HG03159 (cell line): Measurements from ENCODE around the gene THSD8.
"Not testable (repeated sequence)": the region's sequence is repeated elsewhere in the genome, so short reads cannot be mapped to it uniquely, and the experiment has no call there.

Experiments
- ATAC-seq: cut with Tn5 transposase; IDR thresholded peaks from one replicate; pipeline ENCODE4 v1.9.1; 2021; ENCODE audit warnings: mild to moderate bottlenecking, moderate library complexity; ENCODE audit not compliant: unreplicated experiment

Gene THSD8

DNA sequence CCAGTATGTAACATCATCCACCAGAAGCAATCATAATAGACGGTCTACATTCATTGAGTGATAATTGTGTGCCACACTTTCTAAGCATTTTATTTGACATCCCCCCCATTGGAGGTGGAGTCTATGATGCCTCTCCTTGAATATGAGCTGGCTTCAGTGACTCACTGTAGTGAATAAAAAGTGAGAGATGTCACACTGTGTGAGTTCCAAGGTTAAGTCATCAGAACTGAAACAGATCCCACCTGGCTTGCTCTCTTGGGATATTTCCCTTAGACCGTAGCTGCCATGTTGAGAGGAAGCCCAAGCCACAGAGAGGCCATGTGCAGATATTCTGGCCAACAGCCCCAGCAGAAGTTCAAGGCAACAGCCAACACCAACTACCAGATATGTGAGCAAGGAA lies 19.9 kb downstream of the THSD8 start:
- no peak for ATAC-seq

DNA sequence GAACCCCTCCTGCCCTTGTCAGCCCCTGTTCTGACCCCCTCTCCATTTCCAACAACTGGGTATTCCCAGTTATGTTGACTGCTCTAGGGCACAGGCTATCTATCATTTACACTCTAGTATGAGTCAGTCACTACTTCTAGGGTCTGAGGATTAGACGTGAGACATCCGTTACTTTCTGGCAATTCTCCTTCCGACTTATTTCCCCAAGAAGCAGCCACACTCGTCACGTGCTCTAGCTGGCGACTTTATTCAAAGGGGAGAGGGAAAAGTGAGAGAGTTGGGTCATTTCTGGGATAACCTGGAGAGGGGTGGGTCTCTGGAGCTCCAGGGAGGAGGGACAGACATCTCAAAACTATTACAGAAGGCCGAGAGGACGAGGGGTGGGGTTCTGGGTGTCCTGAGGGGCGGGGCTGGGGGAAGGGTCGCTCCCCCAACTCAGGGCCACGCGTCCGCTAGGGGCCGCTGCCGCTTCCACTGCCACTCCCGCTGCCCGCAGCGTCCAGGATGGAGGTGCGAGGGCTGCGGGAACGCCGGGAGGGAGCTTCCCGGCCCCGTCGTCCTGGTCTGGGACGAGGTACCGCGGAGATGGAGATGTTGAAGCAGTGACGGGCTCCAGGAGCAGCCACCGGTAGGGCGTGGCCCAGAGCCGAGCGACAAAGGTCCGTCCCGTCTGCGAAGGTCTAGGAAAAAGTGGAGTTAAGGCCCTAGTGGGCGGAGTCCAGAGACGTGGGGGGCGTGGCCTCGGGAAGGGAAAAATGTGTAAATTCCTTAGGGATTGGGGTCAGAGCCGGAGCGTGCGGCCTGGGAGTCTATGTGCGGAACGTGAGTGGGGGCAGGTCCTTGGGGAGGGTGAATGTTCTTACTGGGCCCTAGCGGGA lies 23.6 kb downstream of the THSD8 start:
- ATAC-seq, result no peak

DNA sequence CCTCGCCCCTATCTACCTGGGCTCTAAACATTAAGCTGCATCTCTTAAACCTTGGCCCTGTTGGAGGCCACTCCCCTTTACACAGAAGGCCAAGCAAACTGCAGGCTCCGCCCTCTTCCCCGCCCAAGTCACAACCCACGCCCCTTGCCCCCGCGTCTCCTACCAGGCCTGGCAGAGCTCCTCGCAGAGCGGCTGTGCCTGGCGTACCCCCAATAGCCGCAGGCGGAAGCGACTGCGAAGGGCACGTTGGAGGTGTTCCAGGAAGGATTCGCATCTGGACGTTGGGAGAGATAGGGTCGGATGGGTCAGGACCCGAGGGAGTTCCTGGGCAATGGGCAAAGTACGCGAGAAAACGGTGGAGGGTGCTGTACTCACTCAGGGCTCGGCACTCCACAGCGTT lies 26.6 kb downstream of the THSD8 start:
- ATAC-seq, result no peak

DNA sequence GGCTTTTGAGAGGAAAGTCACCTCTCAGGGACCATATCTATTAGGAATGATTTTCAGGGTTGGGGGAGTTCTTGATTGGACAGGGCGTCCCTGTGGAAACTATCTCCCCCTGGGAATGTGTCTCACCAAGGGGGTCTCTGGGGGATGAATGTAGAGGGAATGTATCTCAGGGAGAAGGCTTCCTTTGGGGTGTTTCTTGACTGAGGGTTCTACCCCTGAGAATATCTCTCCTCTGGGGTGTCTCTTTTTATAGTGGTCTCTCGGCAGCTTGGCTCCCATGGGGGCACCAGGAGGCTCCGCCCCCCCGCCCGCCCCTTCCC lies 31.5 kb downstream of the THSD8 start:
- no peak for ATAC-seq

DNA sequence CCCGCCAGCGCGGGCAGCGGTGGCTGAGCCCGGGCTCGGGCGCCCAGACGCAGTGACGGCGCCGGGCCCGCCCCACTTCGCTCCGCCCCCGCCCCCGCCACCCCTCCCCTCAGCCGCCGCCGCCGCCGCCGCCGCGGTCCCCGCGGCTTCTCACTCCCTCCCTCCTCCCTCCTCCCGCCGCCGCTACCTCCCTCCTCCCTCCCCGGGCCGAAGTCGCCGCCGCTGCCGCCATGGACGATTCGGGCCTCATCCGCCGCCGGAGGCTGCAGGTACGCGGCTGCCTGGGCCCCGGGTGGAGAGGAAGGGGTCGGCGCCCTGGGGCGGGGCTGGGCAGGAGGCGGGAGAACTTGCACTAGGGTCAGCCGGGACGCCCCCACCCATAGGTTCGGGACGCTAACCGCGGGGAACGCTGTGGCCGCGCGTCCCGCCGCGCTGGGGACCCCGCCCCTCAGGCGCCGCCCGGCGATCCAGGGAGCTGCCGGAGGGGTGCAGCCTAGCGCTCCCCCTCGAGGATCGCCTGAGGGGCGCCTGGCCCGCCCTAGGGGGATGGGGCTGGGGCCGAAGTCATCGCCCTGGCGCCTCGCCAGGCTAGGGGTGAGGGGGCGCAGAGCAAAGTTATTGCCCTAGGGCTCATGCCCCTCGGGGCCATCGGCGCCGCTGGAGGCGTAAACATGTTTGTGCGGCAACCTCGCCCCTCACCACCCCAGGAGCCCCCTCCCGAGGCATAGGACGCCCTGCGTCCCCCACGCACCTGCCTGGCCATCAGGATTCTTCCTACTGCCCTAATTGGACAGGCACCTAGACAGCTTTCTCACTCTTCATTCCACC lies 32.1 kb downstream of the THSD8 start:
- no peak for ATAC-seq

DNA sequence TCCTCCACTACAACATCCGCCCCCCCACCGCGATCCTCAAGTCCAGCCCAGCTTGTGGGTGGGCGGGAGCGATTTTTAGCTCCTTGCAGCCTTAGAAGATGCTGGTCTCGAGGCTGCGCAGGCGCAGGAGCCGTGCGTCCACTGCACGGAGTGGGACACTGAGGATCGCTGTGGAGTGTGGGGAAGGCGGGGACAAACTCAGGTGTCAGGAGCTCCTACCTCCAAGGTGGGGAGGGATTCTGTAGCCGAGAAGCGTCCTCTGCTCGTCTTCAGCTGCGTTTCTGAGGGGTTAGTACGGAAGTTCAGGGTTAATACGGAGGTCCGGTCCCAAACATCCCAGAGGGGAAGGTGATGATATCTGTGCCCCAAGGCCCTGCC lies 32.7 kb downstream of the THSD8 start, which contains the start of gene RTBDN:
RTBDN (minus strand) TSS at position 14 of the 378 bp plus-strand sequence. CDS start 4,600 bp downstream, outside the sequence.
- no peak for ATAC-seq

DNA sequence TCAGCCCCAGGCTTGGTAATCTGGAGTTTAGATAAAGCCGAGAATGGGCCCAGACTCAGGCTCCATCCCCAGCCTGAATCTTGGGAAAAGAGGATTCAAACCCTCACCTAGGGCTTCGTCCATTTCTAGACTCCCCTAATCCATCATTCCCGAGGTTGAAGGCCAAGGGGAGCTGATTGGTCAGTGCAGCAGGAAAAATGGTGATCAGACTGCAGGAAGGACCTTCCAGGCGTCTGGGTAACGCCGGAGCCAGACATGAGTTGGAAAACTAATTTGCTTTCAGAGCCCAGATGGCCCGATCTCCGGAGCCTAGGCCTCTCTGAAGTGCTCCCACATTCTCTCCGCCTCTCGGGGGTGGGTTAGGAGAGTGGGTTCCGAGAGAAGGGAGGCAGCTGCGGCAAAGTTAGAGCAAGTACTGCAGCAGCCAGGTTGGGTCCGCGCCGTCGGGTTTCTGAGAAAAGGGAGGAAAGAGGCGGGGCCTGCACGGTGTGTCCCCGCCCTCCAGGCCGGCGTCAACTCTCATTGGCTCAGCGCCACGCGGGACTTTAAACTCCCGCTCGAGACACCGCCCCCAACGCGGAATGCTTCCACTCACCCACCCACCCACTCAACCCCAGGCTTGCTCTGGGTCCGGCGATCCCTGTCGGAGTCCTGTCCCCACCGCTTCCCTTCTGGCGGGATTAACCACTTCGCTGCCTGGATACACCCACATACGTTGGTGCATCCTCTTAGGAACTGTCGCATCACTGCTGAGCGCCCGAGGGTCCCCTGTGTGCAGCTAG lies 33.3 kb downstream of the THSD8 start:
- ATAC-seq, result no peak

DNA sequence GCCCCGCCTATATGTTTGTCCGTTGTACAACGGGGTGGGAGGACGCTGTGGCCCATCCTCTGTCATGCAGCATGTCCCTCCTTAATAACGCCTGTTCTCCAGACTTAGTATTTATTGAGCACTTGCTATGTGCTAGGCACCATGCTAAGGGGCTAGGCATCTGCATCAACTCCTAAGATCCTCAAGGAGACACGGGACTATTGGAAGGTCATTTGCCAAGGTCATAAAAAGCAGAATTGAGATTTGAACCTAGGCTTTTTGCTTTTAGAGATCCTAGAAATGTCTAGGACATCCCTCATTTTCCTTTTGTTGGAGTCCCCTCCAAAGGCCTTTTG lies 34.6 kb downstream of the THSD8 start:
- ATAC-seq, result no peak

DNA sequence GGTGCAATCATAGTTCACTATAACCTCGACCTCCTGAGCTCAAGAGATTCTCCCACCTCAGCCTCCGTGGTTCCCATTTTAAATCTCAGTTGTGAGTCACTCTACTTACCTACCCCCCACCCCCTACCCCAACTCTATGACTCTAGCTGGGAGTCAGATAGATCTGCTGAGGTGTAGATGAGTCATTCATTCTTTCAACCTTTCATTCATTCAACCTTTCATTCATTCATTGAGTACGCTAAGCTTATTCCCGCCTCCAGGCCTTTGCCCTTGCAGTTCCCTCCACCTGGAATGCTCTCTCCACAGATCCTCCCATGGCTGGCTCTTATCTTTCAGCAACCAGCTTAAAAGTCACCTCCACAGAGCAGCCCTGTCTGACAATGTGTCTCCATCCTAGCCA lies 35.4 kb downstream of the THSD8 start:
- no peak for ATAC-seq

DNA sequence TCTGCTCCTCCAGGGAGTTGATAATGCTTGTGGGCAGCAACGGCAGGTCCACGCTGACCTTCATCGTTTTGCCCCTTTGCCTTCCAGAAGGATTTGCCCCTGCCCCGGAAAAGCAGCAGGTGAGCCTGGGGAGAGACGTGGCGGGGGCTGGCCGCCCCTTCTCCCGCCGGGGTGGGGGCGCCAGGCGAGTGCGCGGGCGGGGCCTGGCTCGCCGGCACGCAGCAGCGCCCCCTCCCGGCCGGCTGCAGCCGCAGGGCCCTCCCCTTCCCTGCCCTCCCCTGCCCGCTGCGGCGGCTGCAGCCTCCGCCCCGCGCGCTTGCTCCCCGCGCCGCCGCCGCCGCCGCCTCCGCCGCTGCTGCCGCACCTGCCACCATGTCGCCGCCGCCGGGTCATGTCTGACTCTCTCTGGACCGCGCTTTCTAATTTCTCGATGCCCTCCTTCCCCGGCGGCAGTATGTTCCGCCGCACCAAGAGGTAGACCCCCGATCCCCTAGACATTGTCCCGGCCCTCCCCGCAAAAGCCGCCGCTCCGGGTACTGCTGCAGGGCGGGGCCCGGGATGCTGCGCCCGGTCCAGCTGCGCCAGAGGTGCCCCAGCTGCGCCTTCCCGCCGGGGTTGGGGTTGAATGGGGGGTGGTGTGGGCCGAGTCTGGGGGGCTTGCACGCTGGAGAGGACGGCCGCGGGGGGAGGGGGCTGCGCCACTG lies 36.5 kb downstream of the THSD8 start, which contains the start of gene MAST1:
MAST1 (plus strand) TSS at position 334 of the 704 bp plus-strand sequence; CDS start at position 392, 58 bp downstream.
- ATAC-seq, result no peak

DNA sequence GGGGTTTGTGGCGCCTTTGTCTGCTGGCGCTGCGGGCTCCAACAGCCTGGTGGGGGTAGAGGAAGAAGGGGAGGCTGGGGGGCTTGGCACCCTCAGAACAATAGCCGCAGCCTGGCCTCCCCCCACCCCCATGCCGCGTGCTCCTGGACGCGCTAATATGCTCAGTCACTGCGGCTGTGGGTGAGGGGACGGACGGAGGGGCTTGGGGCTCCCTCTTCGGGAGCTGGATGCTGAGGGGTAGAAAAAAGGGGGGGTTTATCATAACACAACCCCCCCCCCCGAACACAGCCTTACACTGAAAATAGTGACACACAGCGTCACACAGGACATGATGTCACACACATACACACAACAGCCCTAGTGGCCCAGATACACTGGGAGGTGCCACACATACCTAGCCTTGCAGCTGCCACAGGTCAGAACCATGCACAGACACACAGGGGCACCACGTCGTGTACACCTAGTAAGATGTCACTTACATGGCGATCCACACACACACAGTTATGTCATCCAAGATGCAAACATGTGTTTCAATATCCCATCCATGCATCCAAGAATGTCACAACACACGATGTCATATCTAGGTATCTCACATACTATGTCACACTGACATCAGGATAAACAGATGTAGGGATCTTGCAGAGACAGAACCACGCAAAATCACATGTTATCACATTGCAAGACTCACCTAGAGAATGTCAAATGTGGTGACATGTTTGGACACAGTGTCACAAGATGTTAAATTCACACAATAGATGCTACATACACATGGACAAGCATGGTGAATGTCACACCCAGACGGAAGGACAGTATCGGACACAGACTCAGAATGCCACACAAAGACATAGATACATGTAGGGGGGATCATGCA lies 37.3 kb downstream of the THSD8 start:
- no peak for ATAC-seq

DNA sequence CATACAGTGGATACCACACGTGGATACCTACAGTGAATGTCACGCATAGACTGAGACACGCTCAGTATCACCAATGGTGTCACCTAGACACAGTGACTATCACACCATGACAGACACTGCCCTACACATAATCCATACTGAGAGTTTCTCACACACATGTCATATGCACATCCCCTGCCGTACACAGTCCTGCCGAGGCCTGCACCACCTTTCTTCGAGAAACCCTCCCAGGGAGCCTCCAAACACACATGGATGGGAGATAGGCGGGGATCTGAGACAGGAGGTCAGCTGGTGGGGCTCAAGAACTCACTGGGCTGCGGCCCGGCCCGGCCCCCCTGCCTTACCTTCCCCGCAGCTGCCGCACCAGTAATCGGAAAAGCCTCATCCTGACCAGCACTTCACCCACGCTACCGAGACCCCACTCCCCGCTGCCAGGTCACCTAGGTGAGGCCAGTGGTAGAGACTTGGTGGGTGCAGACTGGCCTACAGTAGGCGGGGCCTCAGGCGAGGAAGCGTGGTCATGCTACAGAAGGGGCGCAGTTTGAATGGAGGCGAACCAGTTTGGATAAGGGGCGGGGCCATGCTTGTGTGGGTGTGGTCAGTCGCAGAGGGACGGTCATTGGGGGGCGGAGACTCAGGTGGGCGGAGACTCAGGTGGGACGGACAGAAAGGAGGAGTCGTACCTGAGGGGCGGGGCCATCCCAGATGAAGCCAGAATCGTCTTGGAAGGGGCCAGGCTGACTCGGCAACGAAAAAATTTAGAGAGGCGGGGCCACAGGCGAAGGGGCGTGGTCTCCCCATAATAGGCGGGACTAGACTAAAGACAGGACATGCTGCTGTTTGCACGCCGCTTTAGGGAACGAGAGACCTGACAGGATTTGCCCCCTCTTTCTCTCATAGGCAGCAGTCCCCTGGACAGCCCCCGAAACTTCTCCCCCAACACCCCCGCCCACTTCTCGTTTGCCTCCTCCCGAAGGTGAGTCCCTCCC lies 38.5 kb downstream of the THSD8 start:
- no peak for ATAC-seq

DNA sequence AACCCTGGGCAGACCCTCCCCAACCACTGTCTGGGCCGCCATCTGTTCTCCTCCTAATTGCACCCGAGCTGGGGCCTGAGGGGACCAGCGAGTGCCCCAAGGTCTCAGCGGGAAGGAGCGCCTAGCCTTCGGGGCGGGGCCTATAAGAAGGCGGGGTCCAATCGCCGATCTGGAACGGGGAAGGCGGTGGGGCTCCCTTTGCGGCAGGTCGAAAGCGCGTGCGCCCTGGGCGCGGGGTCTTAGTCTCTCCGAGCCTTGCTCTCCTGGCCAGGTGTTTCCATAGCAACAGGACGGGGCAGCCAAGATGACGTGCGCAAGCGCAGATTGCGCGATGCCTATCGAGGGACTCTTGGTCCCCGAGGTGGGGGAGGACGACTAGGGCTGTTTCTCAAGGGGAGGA lies 39.2 kb downstream of the THSD8 start:
- no peak for ATAC-seq

DNA sequence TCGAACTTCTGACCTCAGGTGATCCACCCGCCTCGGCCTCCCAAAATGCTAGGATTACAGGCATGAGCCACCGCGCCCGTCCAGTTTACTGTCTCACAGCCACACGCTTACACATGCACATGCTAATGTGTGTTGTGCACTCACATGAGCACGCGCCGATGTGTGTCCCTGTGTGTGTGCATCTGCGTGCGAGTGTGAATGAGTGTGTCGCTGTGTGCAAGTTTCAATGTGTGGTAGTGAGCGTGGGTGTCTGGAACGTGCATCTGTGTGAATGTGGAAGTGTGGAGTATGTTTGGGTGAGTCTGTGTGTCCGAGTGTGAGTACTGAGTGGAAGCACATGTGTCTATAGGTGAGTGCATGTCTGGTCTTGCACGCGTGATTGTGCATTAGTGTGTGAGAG lies 40.6 kb downstream of the THSD8 start:
- no peak for ATAC-seq

DNA sequence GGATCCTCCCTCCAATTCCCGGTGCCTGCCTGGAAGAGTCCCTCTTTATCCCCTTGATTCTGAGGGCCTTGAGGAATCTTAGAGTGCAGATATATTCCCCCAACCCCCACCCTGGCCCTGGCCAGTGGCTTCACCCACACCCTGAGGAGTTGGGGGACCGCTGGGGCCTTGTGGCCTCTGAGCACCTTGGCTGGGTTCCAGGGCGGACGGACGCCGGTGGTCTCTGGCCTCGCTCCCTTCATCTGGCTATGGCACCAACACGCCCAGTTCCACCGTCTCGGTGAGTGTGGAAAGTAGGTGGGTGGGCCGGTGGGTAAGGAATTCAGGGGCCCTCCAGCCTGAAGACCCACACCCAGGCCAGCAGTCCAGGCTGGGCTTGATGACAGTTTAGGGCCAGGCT lies 41.5 kb downstream of the THSD8 start:
- no peak for ATAC-seq

DNA sequence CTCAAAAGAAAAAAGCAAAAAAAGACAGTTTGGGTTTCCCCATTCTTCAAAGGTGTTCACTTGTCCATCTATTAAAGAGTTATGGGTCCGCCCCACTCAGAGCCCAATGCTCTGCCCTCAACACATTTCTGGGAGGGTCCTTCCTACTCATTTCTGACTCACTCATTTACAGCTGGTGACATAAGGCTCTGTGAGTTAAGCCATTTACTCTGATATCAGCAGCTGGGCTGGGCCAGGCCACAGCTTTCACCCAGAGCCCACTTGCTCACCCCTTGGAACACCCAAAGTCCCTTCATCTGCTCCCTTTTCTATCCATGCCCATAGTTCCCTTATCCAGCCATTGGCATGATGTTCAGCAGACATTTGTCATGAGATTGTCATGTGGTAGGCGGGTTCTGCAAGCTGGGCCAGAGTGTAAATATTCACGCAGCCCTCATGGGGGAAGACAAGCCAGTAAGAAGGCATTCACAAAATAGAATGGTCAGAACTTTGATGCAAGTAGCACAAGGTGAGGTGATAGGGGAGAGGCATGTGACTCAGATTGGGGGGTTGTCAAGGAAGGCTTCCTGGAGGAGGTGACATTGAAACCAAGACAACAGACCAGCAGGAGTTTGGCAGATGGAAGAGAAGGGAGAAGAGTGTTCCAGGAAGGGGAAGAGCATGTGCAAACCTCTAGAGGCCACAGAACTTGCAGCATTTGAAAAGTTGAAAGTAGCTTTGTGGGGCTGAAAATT lies 42.3 kb downstream of the THSD8 start:
- ATAC-seq, result no peak

DNA sequence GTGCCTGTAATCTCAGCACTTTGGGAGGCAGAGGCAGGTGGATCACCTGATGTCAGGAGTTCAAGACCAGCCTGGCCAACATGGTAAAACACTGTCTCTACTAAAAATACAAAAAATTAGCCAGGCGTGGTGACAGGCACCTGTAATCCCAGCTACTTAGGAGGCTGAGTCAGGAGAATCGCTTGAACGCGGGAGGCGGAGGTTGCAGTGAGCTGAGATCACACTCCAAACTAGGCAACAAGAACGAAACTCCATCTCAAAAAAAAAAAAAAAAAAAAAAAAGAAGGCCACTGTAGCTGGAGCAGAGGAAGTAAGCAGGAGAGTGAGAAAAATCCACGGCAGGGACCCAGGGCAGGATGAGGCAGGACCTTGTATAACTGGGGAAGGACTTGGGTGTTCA lies 44.7 kb downstream of the THSD8 start:
- not testable (repeated sequence) for ATAC-seq
